Activated CD4-positive, CD25-positive, alpha-beta regulatory T cell (primary cell): ENCODE data around the gene C8A.

ENCODE experiments used
- DNase-seq, 4 experiments: peaks; one replicate each; lab custom pipeline; 2025; lab: John Stamatoyannopoulos, UW

Gene C8A

DNA sequence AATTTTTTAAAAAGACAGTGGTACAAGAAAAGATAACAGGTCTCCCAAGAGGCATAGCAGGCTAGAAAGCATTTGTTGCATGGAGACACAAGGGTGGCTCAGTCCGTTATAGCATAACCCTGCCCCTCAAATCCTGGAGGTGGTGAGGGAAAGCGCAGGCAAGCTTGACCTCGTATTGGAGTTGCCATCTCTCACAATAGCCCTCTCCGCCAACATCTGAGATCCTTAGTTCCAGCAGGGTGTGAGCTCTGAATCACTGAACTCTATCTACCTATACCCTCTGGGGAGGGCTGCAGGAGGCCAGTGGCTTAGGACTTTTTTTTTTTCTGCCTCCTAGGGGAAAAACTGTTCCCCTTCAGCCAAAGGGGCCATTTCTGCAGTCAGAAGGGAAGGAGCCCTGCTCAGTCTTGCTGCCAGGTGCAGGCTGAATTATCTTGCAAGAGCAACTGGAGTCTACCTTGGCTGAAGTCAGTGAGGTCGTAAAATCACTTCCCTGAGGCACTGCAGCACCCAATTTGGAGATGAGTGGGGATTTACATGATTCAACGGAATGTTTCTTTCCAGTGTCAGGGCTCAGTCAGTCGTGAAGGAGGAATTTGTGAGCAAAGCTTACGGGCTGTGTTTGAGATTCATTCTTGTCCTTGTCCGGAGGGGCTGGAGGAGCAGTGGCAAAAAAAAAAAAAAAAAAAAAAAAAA lies 17.2 kb upstream of the C8A start:
- no peak for DNase-seq

DNA sequence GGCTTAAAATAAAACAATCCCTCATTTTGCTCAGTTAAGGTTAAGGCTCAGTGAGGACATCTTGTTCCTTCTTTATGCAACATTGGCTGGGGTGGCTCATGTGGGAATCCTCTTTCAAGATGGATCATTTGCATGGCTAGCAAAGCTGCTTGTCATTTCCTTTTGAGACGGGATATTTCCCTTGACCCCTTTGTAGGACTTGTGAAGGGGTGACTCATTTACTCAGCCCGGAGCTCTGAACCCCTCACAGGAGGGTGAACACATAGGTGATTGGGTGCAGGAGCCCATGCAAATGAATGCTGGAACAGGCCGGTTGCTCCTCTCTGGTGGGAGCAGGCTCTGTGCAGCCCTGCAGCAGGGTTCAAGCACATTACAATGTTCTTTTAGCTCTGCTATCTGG lies 15.8 kb upstream of the C8A start:
- DNase-seq, result no peak

DNA sequence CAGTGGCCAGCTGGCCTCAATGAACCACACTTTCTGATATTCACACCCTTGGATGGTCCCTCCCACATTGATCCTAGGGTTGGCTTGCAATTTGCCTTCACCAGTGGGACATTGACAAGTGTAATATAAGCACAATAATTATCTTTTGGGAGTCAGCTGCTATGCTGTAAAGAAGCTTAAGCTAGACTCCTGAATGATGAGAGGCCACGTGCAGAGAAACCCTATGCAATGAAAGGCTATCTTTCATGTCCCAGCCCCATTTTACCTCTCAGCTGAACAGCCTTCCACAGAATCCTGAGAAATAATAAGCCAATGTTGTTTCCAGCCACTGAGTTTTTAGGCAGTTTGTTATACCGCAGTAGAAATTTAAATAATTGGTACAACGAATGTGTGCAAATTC lies 11.1 kb upstream of the C8A start:
- DNase-seq, result no peak

DNA sequence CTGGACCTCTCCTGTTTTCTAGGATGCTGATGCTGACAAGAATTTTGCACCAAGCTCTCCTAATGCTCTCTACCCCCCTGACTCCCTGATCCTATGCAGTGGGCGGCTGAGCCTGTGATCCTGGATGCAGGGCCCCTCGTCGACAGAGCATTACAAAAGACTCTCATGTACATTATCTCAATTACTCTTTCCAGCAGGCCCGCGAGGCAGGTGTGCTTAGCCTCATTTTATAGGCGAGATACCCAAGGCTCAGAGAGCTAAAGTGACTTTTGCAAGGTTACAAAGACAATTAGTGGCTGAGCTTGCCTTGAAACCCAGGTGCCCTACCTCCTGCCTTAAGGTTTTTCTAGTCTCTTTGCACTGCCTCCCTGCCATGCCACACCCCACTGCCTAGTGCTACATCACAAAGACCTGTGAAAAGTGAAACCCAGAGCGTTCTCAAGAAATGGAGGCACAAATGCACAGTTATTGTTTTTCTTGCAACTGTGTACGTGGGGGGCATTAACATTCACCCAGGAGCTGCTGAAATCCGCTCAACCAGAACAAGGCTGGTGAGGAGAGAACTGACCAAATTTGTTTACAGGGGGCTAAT lies 10.0 kb upstream of the C8A start:
- DNase-seq, result no peak

DNA sequence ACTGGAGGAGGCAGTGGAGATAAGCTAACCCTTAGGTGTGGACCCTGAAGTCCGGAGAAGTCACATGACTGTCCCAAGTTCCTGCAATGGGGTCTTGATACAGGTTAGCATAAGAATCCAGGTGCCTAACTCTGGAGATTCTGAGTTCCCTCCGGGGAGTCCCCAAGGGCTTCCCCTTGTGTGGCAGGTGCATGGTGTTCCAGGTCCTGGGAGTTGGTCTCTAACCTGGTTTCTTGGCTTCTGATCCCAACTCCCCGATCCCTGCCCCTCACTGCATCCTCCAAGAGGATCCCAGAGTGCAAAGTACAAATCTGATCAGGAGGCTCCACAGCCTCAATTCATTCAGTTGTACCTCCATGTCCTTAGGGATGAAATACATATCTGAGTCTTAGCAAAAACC lies 9.3 kb upstream of the C8A start:
- DNase-seq, result no peak

DNA sequence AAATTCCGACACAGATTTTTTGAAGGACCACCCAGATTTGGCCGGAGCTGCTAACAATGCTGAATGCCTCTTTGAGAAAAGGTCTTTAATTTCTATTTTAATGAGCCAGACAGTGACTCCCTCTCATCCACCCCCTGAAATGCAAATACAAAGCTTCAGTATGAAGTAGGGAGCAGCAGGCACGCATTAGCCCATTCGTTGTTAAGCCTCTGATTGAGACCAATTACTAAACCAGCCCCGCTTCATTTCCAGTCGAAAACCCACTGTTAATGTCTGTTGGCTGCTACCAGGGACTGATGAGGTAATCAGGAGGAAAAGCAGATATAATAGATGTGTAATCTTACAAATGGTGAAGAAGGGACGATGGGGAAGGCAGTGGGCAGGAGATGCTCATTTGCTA lies 4.8 kb upstream of the C8A start:
- no peak for DNase-seq

DNA sequence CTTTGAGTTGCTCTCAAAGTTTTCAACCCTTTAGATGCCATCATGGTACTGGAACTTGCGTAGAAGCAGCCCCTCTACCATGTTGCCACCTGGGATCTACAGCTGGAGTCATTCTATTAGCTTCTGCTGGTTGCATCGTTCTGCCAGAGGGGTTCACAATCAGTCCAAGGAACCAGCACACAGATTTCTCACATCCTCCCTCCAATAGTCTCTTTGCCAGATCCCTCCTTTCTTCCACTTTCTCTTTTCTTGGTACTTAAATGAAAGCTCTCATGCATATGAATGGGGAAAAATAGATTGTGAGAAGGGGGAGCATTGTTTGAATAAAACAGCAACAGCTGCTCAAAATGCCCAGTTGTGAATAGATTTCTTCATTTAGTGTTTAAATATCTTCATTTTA lies 4.2 kb upstream of the C8A start:
- DNase-seq, result no peak

DNA sequence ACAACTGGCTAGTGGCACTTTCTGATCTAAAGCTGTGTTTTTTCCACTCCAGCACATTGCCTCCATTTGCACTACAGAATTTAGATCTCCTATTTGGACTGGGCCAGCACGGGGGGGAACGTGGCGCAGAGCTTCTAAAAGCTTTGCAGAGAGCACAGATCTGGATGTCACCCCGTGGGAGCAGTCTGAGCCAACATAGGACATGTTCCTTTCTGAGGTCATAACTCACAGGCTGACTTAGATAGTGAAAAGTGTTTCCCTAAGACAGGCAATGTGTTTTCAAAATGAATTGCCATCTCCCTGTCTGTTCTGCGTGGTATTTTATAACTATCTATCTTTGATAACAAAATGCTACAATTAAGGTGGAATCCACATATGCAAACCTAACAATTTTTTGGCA lies 3.7 kb upstream of the C8A start:
- DNase-seq, result no peak

DNA sequence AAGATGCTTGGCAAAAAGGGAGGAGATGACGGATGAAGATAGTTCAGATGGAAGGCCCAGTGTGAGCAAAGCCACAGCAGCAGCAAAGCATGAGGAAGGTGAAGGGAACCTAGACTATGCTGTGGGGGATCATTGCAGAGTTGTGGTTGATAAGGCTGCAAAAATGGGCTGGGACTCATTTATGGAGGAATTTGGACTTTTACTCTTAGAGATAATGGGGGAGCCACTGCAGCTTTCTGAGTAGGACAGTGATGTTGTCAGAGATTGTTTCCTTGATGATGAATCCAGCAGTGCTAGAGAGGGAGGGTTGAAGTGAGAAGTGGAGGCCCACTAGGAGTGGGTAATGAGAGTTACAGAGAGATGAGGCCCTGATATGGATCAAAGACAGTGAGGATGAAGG lies 2.1 kb upstream of the C8A start:
- DNase-seq, result no peak

DNA sequence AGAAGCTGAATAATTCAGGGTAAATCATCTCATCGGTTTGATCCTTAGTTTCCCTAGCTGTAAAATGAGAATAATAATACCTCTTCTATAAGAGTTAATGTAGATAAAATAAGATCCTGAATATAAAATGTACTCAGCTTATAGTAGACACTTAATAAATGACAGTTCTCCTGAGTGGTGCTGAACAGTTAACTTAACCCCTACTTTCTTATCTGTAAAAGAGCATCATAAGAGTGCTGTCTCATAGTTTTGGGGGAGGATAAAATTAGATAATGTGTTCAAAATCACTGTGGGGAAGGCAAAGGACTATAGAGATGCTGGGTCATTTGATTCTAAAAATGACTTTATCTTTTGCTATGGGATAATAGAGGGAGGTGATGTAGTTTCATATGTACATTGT lies 593 bp downstream of the C8A start:
- no peak for DNase-seq

DNA sequence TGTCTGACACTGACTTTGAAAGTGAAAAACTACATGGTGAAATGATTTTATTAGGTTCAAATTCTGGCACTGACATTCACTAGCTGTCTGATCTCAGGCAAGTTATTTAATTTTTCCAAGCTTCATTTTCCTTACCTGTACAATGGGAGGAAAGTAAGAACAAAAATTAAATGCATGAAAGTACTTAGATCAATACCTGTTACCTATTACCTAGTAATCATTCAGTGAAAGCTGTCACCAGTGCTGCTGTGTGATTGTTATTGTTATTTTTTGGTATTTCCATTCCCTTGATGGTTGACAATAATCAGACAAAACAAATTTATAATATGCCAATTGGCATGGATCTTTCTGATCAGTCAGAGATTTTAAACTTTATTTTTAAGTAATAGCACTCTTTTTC lies 1.6 kb downstream of the C8A start:
- no peak for DNase-seq

DNA sequence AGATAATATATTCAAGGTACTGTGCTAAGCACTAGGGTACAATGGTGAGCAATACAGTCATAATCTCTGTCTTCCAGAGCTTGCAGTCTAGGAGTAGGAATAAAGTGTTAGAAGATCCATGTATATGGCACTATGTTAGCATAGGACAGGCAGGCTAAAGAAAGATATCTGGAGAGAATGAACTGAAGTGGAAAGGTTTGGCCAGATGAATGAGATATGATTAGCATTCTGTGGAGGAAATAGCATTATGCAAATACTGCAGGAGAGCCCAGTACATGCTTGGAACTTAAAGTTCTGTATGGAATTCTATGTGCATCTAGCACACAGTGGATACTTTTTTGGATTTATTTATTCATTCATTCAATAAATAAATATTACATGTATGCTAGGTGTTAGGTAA lies 4.7 kb downstream of the C8A start:
- no peak for DNase-seq

DNA sequence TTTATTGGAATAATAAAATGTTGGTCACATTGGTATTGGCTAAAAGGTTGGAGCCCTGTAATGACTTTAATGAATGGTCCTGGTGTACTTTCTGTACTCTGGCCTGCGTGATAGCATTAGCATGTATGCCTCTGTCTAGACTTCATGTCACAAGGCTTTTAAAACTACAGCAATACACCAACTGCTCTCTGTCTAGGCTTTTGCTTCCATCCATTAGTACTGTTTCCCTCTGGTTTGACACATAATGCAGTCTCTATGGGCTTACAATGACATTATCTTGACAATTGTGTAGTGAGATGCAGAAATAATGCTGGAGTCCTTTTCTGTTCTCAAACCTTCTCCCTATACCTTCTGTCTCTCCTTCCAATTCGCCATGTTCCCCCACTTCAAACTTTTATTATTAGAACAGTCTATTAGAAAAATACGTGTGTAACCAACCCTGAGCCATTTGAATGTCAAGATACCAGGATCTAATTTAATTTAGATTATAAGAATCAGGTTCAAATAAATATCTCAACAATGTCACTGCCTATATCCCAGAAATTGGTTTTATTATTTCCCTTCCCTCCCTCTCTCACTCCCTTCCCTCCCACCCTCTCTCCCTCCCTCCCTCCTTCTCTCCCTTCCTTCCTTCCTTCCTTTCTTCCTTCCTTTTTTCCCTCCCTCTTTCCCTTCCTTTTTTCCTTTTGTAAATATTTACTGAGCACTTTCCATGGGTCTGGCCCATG lies 8.8 kb downstream of the C8A start:
- DNase-seq, result no peak

DNA sequence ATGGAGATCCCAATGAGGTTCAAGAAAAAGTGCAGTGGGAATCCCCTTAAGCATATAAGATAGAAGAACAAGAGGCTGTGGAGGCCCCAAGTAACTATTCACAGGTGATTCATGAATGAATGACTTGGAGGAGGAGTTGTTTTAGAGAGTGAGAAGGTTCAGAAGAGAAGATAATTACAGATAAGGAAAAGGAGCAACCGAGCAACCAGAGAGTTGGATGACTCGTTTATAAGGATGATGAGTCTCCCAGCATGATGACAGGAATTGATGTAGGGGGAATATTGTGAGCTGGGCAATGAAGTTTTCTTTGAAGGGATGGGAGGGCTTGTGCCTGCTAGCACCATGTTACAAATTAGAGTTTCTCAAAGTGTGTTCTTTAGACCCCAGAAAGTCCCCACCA lies 9.8 kb downstream of the C8A start:
- DNase-seq, result no peak

DNA sequence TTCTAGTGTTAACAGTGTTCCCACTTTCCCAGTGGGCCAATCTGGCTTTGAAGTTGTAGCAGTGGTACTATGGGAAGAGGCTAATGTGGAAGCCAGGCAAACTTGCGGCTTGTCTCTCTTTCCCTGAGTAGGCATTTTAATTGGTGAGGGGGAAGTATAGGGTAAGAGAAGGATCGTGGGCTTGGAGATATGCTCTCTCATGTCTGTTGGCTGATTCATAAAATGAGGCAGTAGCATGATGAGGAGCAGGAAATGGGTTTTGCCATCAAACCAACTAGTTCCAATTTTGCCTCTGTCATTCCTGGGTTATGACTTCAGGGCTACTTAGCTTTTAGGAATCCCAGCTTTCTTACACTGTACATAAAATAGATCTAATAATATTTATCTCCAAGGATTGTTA lies 12.1 kb downstream of the C8A start:
- DNase-seq, result no peak

DNA sequence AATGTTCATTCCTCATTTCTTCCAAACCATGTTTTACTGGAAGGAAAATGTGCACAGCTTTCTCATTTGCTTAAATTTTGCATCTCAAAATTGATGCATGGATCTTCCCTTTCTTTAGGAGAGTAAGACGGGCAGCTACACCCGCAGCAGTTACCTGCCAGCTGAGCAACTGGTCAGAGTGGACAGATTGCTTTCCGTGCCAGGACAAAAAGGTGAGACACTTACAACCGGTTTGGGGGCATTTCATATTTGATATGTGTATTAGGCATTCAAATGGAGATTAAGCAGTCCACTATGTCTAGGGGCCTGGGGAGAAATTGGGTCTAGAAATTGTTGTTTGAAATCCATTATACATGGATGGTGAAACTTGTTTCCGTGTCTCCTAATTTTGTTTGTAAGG lies 12.9 kb downstream of the C8A start:
- DNase-seq, result no peak

DNA sequence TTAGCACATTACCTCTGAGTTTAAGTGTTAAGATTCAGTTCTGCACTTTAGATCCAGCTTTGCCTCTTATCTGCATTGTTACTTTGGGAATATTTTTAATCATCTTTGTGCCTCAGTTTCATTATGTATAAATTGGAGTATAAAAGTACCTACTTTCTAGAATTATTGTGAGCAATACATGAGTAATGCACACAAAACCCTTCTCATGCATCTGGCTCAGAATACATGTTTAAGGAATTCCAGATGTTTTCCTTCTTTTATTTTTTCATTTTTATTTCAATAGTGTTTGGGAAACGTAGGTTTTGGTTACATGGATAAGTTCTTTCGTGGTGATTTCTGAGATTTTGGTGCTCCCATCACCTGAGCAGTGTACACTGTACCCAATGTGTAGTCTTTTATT lies 14.2 kb downstream of the C8A start:
- DNase-seq, result no peak

DNA sequence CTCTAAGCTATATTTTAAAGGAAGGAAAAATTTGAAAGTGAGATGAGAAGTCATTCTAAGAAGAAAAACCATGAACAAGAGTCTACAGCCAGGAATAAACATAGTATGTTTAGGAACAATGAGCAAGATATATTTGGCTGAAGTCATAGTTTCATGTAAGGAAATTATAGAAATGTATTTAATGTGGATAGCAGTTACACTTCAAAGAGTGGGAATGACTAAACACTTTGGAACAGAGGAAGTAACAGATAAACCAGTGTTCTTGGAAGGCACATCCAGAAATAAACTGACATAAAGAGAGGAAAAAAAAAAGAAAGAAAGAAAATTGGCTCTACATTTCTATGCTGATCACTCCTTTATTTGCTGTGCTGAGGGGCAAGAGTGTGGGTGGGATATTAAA lies 18.0 kb downstream of the C8A start:
- no peak for DNase-seq

DNA sequence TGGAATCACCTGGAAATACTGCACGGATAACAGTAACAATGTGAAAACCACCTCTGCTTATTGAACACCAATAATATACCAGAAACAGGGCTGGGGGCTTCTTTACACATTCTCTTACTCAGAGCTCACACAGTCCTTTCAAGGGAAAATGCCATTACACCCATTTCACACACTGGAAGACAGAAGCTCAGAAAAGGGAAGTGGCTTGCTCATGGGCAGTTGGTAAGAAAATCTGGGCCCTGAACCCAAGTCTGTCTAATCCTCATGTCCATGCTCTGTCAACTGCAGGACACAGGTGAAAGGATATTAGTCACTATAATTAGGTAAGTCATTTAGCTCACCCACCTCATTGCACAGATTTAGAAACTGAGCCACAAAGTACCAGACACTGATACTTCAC lies 18.6 kb downstream of the C8A start:
- DNase-seq, result no peak

DNA sequence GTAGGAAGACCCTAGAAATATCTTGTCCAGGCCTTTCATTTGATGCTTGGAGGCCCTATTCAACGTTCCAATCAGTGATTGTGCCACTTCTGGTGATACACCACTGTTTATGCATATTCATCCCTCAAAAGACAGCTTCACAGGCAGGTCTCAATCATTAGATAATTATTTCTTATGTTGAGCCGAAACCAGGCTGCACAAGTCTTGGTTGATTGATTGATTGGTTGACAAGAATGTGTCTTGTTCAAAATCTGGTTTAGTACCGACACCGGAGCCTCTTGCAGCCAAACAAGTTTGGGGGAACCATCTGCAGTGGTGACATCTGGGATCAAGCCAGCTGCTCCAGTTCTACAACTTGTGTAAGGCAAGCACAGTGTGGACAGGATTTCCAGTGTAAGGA lies 20.1 kb downstream of the C8A start:
- no peak for DNase-seq

DNA sequence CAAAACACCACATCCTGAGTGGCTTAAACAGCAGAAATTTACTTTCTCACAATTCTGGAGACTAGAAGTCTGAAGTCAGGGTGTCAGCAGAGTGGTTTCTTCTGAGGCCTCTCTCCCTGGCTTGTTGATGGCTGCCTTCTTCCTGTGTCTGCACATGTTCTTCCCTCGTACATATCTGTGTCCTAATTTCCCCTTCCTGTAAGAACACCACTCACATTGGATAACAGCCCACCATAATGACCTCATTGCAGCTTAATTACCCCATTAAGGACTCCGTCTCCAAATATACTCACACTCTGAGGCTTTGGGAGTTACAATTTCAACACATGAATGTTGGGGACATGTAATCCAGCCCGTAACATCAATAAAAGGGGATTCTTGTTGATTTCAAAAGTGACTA lies 23.4 kb downstream of the C8A start:
- no peak for DNase-seq

DNA sequence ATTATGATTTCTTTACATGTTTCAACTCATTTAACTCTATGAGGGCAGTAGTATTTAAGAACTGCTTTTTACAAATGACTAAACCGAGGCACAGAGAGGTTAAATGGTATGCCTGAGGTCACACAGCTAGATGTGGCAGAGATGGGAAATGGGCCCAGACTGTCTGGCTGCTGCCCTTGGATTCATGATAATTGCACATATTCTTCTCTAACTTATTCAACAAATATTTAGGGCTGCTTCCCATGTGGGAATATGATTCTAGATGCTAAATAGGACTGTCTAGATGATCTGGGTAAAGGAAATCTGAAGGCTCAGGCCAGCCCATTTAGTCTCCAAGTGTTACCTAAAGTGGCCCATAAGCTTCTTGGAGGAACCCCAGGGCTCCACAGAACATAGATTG lies 26.2 kb downstream of the C8A start:
- DNase-seq, result no peak

DNA sequence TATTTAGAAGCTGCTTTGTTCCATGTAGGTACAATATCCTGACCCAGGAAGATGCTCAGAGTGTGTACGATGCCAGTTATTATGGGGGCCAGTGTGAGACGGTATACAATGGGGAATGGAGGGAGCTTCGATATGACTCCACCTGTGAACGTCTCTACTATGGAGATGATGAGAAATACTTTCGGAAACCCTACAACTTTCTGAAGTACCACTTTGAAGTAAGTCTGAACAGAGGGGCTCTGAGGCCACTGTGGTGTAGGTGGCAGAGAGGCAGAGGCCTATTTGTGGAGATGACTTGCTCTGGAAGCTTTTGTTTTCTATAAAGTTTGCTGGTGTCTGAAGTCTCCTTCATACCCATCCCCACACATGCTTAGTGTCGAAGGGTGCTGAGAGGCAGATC lies 26.8 kb downstream of the C8A start:
- no peak for DNase-seq

DNA sequence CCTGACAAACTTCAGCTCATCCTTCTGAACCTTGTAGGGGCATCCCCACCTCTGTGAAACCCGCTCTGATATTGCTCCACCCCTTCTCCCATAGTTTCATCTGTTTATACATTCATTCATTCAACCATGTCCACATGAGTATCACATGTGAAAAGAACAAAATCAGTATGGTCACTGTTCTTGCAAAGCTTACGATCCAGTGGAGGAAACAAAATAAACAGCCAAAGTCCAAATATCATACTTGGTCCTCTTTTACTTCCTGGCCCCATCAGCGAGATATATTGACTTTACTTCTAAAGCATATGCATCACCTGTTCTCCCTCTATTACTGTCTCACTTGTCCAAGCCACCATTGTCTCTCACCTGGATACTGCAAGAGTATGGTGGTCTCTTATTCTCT lies 35.6 kb downstream of the C8A start:
- DNase-seq, result no peak
